Right atrium auricular region (tissue), 2 donors: ENCODE measurements around the gene PRSS57. TPM values are rescaled to one million over a fixed set of nuclear protein-coding genes. Genes with fewer than 3 reads are reported as not detected.
"Not testable (repeated sequence)": the region's sequence is repeated elsewhere in the genome, so short reads cannot be mapped to it uniquely, and the experiment has no call there.

ENCODE experiments used
- DNase-seq: peaks from one replicate; pipeline ENCODE4 v3.0.0-alpha.2; 2019; ENCODE audit warnings: low spot score
- H3K27ac ChIP-seq, 2 donors: fragments of 200-600 bp; sonication (generic); 1 replicate in 1 of 2; 2 replicates in 1 of 2; pipeline ENCODE4 v1.5.1; 2016 to 2019
- H3K27me3 ChIP-seq, 2 donors: fragments of 200-600 bp; sonication (generic); one replicate each; pipeline versions ENCODE4 v1.5.1 to v1.6.0; 2017 to 2019
- H3K36me3 ChIP-seq: fragments of 200-600 bp; sonication (generic); one replicate; pipeline ENCODE4 v1.5.1; 2016
- H3K4me1 ChIP-seq, 2 donors: fragments of 200-600 bp; sonication (generic); one replicate each; pipeline versions ENCODE4 v1.5.1 to v1.6.0; 2017 to 2019
- H3K4me3 ChIP-seq, 2 donors: fragments of 200-600 bp; sonication (generic); 1 replicate in 1 of 2; 2 replicates in 1 of 2; pipeline ENCODE4 v1.5.1; 2017 to 2019; ENCODE audit warnings: mild to moderate bottlenecking in 1 of 2, moderate library complexity in 1 of 2
- H3K9me3 ChIP-seq, 2 donors: fragments of 200-600 bp; sonication (generic); one replicate each; pipeline ENCODE4 v1.5.1; 2019
- total RNA-seq, 2 donors: library from RNA; depleted of rRNA; stranded (reverse); fragments of >200 nt; gene quantifications; one replicate each; pipeline ENCODE4 v1.1.0, GENCODE V29; 2016
- TF ChIP-seq, protein P1 (sequence below), 2 donors: fragments of 200-600 bp; sonication (generic); IDR thresholded peaks; one replicate each; pipeline ENCODE4 v1.5.1; 2019; ENCODE audit warnings: antibody characterized with exemption in 2 of 2

The PRSS57 gene
- total RNA-seq = not detected

DNA sequence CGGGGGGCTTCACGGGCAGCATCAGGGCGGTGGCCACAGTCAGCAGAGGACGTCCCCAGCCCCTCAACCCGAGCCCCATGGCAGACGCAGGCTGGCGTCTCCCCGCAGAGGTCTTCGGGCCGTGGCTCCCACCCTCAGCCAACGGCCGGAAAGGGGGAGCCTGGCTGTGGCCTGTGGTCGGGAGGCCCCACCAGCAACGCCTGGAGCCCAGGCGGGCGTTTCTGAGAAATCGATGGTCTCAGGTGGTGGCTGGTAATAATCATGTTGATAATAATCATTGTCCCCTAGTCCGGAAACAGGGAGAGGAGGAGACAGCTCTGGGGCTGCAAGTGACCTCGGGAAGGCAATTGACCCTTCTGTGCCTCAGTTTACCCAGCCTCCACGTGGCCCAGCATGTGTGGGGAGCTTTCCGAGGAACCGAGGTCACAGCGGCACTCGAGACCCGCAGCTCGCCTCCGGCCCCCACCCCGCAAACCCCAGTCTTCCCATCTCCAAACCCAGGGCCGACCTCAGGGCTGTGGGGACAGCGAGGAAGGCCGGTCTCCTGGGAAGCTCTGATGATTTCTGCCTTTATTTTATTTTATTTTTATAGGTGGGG, at the start of gene PRSS57:
Gene PRSS57, minus strand, starts transcription at position 101 of the 598 bp plus-strand sequence. Its CDS starts 22 bp downstream, at position 79.
- H3K27me3 ChIP-seq = no peaks in the 10 kb centered on the region
- H3K9me3 ChIP-seq = no peaks in the 10 kb centered on the region
- H3K4me3 ChIP-seq = no peak within 1 kb of the TSS
- no peak within 1 kb of the TSS for H3K27ac ChIP-seq
- H3K36me3 ChIP-seq = no peaks in the 10 kb centered on the region
- DNase-seq = no peak
- no peaks in the 10 kb centered on the region for H3K4me1 ChIP-seq
- TF ChIP-seq, protein P1, sequence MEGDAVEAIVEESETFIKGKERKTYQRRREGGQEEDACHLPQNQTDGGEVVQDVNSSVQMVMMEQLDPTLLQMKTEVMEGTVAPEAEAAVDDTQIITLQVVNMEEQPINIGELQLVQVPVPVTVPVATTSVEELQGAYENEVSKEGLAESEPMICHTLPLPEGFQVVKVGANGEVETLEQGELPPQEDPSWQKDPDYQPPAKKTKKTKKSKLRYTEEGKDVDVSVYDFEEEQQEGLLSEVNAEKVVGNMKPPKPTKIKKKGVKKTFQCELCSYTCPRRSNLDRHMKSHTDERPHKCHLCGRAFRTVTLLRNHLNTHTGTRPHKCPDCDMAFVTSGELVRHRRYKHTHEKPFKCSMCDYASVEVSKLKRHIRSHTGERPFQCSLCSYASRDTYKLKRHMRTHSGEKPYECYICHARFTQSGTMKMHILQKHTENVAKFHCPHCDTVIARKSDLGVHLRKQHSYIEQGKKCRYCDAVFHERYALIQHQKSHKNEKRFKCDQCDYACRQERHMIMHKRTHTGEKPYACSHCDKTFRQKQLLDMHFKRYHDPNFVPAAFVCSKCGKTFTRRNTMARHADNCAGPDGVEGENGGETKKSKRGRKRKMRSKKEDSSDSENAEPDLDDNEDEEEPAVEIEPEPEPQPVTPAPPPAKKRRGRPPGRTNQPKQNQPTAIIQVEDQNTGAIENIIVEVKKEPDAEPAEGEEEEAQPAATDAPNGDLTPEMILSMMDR (IDR thresholded peaks at IDR 0.05) = no peak

GRCh38 chr19:743168-743687, 48.0 kb upstream of the PRSS57 start:
- H3K27ac ChIP-seq = no peak overlapping the region
- DNase-seq = no peak
- H3K27me3 ChIP-seq = no peaks in the 10 kb centered on the region
- TF ChIP-seq, protein P1 (IDR thresholded peaks at IDR 0.05) = no peak
- H3K4me1 ChIP-seq = no peaks in the 10 kb centered on the region
- no peak overlapping the region for H3K4me3 ChIP-seq
- H3K36me3 ChIP-seq = peaks cover 19% of the 10 kb centered on the region
- peaks cover 8 to 25% of the 10 kb centered on the region in 2 donors for H3K9me3 ChIP-seq

DNA sequence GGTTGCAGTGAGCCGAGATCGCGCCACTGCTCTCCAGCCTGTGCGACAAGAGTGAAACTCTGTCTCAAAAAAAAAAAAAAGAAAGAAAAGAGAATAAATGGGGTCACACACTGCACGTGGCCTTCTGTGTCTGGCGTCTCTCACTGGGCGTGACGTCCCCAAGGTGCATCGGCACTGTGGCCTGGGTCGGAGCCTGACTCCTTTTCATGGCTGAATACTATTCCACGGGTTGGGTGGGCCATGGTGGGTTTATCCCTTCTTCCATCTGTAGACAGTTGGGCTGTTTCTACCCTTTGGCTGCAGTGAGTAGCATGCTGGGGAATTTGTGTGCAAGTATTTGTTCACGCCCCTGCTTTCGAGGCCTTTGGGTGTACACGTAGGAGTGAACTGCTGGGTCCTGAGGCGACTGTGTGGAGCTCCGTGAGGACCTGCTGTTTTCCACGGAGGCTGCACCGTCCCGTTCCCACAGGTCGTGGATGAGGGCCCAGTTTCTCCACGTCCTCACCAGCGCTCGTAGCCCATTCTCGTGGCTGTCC, 47.4 kb upstream of the PRSS57 start:
- no peaks in the 10 kb centered on the region for H3K4me1 ChIP-seq
- no peaks in the 10 kb centered on the region for H3K27me3 ChIP-seq
- no peak overlapping the region for H3K4me3 ChIP-seq
- TF ChIP-seq, protein P1 (IDR thresholded peaks at IDR 0.05) = no peak
- peaks cover 19% of the 10 kb centered on the region for H3K36me3 ChIP-seq
- H3K27ac ChIP-seq = no peak overlapping the region
- peaks cover 5 to 19% of the 10 kb centered on the region in 2 donors for H3K9me3 ChIP-seq
- no peak for DNase-seq

- Histone ChIP-seq H3K4me3 (no peak overlapping the region), H3K4me1 (no peaks in the 10 kb centered on the region), H3K27me3 (no peaks in the 10 kb centered on the region), H3K9me3 (peaks cover 0 to 14% of the 10 kb centered on the region in 2 donors), H3K36me3 (peaks cover 14% of the 10 kb centered on the region), H3K27ac (no peak overlapping the region)
- no peak for DNase-seq
- TF ChIP-seq, protein P1 (IDR thresholded peaks at IDR 0.05) = no peak
Measured at GRCh38 chr19:741506-742131, 46.4 kb upstream of the PRSS57 start.

DNA sequence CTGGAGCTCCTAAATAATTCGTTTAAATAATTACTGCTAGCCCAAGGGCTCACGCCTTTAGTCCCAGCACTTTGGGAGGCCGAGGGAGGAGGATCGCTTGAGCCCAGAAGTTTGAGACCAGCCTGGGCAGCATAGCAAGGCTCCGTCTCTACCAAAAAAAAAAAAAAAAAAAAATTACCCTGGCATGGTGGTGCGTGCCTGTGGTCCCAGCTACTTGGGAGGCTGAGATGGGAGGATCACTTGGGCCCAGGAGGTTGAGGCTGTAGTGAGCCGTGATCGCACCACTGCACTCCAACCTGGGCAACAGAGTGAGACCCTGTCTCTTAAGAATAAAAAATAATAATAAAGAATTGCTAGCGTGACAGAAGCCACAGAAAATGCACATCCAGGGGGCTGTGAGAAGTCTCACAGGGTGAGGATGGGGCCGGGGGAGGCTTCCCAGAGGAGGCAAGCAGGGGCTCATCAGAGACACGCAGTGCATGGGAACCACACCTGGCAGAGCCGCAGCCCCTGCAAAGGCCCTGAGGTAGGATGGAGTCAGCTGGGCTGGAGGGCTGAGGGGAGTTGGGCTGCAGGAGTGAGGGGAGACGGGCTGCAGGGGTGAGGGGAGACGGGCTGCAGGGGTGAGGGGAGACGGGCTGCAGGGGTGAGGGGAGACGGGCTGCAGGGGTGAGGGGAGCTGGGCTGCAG, 45.7 kb upstream of the PRSS57 start:
- H3K4me1 ChIP-seq, H3K27me3 ChIP-seq, H3K27ac ChIP-seq, H3K4me3 ChIP-seq, DNase-seq: not testable (repeated sequence)
- H3K9me3 ChIP-seq = peaks cover 0 to 14% of the 10 kb centered on the region in 2 donors
- H3K36me3 ChIP-seq = peaks cover 13% of the 10 kb centered on the region
